GM21786 (cell line): ENCODE measurements around the gene ACIN1.
A peak's percentile ranks its signal among the peaks of the same experiment; 100 is the strongest.

Source experiments
- ATAC-seq: cut with Tn5 transposase; IDR thresholded peaks from one replicate; pipeline ENCODE4 v1.9.1; 2021; ENCODE audit not compliant: unreplicated experiment

ACIN1 gene

GRCh38 chr14:23060536-23061260, 34.2 kb downstream of the ACIN1 start:
- no peak for ATAC-seq

DNA sequence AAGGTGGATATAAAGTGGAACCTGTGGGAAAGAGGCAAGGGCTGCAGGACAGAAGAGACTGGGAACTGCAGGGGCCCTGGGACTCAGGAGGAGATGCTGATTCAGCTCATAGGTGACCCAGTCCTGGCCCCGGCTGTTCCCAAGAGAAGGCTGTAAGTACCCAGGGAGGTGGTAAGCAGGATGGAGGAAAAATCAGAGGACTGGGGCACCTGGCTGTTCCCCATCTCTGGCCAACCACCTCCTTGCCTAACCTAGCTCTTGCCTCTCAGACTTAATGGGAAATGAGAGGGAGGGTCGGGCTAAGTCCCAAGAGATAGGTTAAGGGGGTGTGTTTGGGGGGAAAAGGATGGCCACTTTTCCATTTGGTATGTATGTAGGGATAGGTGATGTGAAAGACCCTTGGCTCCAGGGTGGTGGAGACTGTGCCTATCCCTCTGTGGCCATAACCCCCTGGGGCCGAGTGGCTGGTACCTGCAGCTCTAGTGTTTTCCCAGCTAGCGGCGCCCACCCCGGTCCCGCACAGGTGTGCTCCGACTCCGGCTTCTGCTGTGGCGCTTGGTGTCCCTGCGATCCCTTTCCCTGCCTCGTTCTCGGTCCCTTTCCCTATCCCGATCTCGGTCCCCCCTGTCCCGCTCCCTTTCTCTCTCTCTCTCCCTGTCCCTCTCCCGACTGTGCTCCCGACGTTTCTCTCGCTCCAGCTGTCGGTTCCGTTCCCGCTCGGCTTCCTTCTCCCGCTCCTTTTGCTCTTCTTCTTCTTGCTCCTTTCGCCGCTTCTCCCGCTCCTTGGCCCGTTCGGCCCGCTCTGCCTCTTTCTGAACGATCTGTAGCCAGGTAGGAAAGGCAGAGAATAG, 36.1 kb downstream of the ACIN1 start:
- ATAC-seq = no peak

- ATAC-seq = peak; percentile 46
These were observed 36.9 kb downstream of the ACIN1 start for GRCh38 chr14:23057757-23058653.

DNA sequence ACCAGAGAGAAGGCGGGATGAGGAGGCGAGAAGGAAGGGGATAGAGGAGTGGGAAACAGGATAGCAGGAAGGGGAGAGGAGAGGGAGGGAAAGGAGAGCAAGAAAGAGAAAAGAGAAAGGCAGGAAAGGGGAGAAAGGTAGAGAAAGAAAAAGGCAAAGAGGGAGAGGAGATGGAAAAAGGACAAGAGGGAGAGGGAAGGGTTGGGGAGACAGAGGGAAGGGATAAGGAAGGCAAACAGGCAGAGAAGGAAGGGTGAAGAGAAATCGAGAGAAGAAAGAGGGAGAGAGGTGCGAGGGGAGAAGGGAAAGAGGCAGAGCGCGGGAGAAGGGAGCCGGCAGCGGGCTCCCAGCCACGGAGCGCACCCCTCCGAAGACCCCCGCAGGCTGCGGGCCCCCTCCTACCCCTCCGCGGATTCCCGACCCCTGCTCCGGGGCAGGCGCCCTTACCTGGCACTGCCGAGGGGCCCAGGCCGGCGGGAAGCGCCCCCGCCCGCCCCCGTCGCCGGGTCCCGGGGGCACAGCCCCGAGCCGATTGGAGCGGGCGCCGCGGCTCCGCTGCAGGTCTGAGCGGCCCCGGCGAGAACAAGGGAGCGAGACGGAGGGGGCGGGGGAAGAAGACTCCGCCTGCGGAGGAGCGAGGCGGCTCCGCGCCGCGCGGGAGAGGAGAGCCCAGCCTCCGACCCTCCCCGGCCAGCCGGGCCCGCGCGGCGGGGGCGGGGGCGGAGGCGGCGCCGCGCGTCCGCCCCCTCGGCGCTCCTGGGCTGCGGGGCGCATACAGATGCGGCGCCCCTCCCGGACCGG, 37.8 kb downstream of the ACIN1 start, which contains the start of gene CDH24:
TSS of gene CDH24 (minus strand) at position 565 of the 801 bp plus-strand sequence. CDS start 1,787 bp downstream, outside the sequence.
- peak; percentile 39 for ATAC-seq

GRCh38 chr14:23056145-23056955, 38.6 kb downstream of the ACIN1 start:
- peak; percentile 64 for ATAC-seq

DNA sequence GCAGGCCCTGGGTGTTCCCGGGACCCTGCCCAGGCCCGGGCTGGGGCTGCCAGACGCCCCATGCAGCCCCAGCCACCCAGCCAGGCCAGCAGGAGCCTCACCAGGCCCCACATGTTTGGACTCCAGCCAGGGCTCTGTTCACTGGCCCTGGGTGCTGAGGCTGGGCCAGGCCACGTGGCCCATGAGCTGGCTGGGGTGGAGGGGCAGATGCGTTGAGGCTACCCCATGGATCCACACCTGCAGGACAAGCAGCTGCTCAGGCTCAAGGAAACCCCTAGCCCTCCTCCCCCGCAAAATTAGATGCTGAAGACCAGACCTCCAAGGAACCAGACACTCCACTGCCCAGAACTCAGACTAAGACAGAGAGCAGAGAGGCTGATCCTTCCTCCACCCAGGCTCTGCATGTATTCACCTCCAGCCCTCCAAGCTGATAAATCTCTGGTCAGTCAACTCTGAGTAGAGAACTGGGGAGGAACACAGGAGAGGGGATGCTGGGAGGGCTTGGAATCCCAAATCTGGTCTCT, 39.3 kb downstream of the ACIN1 start:
- no peak for ATAC-seq

DNA sequence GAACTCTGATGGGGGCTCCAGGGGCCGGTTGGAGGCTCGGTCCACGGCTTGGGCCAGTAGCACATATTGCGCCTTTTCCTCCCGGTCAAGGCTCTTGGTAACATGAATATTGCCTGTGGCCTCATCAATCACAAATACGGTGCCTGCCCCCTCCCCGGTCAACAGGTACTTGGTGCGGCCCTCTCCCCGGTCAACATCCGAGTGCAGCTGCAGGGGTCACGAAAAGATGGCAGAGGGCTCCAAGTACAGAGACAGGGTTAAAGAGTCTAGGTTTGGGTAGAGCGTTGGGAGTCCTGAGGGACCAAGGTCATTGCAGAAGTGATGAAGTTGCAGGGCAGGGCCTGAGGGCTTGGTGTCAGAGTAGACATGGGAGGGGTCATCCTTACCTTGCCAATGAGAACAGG, 39.8 kb downstream of the ACIN1 start:
- ATAC-seq = no peak

- ATAC-seq = no peak
These were observed 40.7 kb downstream of the ACIN1 start for GRCh38 chr14:23054000-23054811.

DNA sequence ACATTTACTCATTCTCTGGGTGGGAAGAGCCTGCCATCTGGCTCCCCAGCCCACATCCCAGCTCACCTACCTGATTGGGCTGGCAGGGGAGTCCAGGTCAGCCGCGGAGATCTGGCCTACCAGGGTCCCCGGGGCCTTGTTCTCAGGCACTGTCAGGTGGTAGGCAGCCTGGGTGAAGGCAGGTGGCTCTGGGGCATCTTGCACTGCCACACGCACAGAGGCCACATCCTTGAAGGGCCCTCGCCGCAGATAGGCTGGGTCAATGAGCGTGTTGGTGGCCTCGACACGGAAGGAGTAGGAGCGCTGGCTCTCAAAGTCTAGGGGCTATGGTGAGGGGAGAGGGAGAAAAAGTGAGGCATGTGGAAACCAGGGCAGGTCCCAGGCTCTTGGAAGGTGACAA, 41.5 kb downstream of the ACIN1 start:
- no peak for ATAC-seq

GRCh38 chr14:23052671-23053070, 42.3 kb downstream of the ACIN1 start:
- no peak for ATAC-seq

DNA sequence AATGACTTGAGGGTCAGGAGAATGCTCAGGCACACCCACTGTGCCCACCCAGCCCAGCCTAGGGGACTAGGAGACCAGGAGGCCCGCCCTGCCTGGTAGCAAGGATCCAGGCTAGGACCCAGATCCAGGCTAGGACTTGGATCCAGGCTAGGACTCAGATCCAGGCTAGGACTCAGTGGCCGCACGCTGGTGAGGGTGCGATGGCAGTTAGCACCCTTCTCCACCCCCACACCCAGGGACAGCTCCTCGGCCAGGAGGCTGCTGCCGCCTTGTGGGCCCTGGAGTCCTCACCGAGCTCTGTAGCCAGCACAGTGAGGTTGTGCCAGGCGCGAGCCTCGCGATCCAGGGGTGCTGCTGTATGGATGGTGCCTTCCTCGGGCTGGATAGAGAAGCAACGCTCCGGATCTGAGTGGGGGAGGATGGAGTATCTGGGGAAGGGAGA, 42.7 kb downstream of the ACIN1 start:
- ATAC-seq = no peak

GRCh38 chr14:23051141-23052057, 43.5 kb downstream of the ACIN1 start:
- no peak for ATAC-seq

GRCh38 chr14:23049011-23049410, 45.9 kb downstream of the ACIN1 start:
- ATAC-seq = no peak

DNA sequence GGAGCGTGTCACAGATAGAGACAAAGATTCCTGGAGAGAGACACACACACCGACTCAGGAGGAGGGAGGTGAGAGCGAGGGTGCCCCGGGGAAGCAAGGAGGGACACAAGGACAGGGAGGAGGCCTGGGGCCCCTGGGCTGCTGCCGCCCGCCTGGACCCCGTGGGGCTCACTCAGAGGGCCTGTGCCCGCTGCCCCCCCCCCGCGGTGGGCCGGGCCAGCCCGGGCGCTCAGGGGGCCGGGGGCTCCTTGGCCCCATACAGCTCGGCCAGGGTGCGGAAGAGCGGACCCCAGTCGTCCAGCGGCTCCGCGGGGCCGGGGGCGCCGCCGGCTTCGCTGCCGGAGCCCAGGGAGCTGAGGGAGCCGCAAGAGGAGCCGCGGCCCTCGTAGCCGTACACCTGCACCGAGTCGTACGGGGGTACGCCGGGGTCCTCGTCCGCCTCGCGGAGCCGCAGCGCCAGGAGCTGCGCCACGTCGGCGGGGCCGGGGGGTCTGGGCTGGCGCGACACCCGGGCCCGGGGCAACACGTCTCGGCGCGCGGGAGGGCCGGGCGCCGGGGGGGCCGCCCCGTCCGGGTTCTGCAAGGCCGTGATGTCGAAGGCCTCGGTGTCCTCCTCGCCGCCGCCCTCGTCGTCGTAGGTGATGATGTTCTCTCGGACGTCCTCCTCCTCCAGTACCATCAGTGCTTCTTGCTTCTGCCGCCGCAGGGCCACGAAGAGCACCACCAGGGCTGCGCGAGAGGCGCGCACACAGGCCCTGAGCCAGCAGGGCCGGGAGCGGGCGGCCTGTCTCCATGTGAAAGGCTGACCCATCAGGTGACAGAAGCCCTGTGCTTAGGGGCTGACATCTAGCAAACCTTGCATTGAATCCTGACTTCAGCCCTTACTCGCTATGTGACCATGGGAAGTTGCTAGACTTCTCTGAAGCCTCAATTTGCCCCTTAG, 46.9 kb downstream of the ACIN1 start:
- no peak for ATAC-seq

- no peak for ATAC-seq
These were observed 47.8 kb downstream of the ACIN1 start for GRCh38 chr14:23047034-23047634.
